GM19351 (cell line): ENCODE results near the gene SLC26A5.

ENCODE experiments used
- ATAC-seq: cut with Tn5 transposase; IDR thresholded peaks from one replicate; pipeline ENCODE4 v1.9.1; 2021; ENCODE audit warnings: mild to moderate bottlenecking, moderate library complexity; ENCODE audit not compliant: unreplicated experiment

The SLC26A5 gene

GRCh38 chr7:103348959-103349358, 97.0 kb downstream of the SLC26A5 start:
- no peak for ATAC-seq

GRCh38 chr7:103348452-103348851, 97.6 kb downstream of the SLC26A5 start:
- no peak for ATAC-seq

- ATAC-seq = peak; percentile 66
Measured at GRCh38 chr7:103347507-103348267, 98.3 kb downstream of the SLC26A5 start, which contains the start of gene PSMC2. TSS of gene PSMC2 (plus strand) at chr7:103347643. CDS start at chr7:103347712, 69 bp downstream.

GRCh38 chr7:103346396-103346795, 99.6 kb downstream of the SLC26A5 start:
- no peak for ATAC-seq

GRCh38 chr7:103344453-103345149, 101.4 kb downstream of the SLC26A5 start, which contains the start of gene DNAJC2:
TSS of gene DNAJC2 (minus strand) at chr7:103344767. CDS start at chr7:103344622, 145 bp downstream.
- peak; percentile 73 for ATAC-seq

- peak; percentile 18 for ATAC-seq
Measured at GRCh38 chr7:103343758-103344452, 102.1 kb downstream of the SLC26A5 start.

GRCh38 chr7:103343332-103343731, 102.7 kb downstream of the SLC26A5 start:
- ATAC-seq = no peak

- ATAC-seq = no peak
Measured at GRCh38 chr7:103341466-103341865, 104.5 kb downstream of the SLC26A5 start.

GRCh38 chr7:103338864-103339263, 107.1 kb downstream of the SLC26A5 start:
- no peak for ATAC-seq

- ATAC-seq = no peak
Measured at GRCh38 chr7:103336761-103337160, 109.2 kb downstream of the SLC26A5 start.

- ATAC-seq = no peak
Measured at GRCh38 chr7:103325744-103326143, 120.3 kb downstream of the SLC26A5 start.
